DND-41 (cell line): ENCODE results near the gene C12orf50.

ENCODE experiments used
- ATAC-seq: fragments of 200-7000 bp; cut with Tn5 transposase; 3 replicates; pipeline ENCODE4 v1.9.1; 2021; ENCODE audit warnings: low read depth; ENCODE audit not compliant: insufficient read depth
- DNase-seq: peaks from one replicate; pipeline ENCODE4 v3.0.0-alpha.2; 2020
- H2AFZ ChIP-seq: 2 replicates; pipeline ENCODE4 v1.6.0; 2012; ENCODE audit warnings: low read depth, low read length
- H3K27ac ChIP-seq: 2 replicates; pipeline ENCODE4 v1.5.1; 2012; ENCODE audit warnings: low read length, inconsistent platforms
- H3K27me3 ChIP-seq: fragments of 200-600 bp; sonication (generic); 2 replicates; pipeline ENCODE4 v1.6.0; 2012; ENCODE audit warnings: low read length, mild to moderate bottlenecking, inconsistent platforms; ENCODE audit not compliant: insufficient read depth, poor library complexity
- H3K36me3 ChIP-seq: 2 replicates; pipeline ENCODE4 v1.5.1; 2012; ENCODE audit warnings: low read length, inconsistent platforms; ENCODE audit not compliant: insufficient read depth
- H3K4me1 ChIP-seq: 2 replicates; pipeline ENCODE4 v1.5.1; 2012; ENCODE audit warnings: mild to moderate bottlenecking, low read length; ENCODE audit not compliant: insufficient read depth
- H3K4me2 ChIP-seq: 2 replicates; pipeline ENCODE4 v1.6.0; 2012; ENCODE audit warnings: mild to moderate bottlenecking, moderate library complexity, low read length, inconsistent platforms; ENCODE audit not compliant: insufficient read depth
- H3K4me3 ChIP-seq, 2 experiments: fragments of 200-600 bp in 1 of 2; shearing (Covaris generic) in 1 of 2; 2 replicates each; pipeline ENCODE4 v1.5.1; 2012 to 2016; ENCODE audit warnings: inconsistent platforms in 2 of 2, low read length in 2 of 2, mild to moderate bottlenecking in 2 of 2, low read depth in 1 of 2, moderate library complexity in 1 of 2
- H3K79me2 ChIP-seq: 2 replicates; pipeline ENCODE4 v1.6.0; 2012; ENCODE audit warnings: low read length, inconsistent platforms; ENCODE audit not compliant: insufficient read depth
- H3K9ac ChIP-seq: 2 replicates; pipeline ENCODE4 v1.6.0; 2012; ENCODE audit warnings: low read depth, mild to moderate bottlenecking, inconsistent platforms, low read length, moderate library complexity
- H3K9me3 ChIP-seq: 2 replicates; pipeline ENCODE4 v1.5.1; 2012; ENCODE audit warnings: low read length, moderate library complexity, mild to moderate bottlenecking, inconsistent platforms; ENCODE audit not compliant: insufficient read depth, severe bottlenecking
- H4K20me1 ChIP-seq: 2 replicates; pipeline ENCODE4 v1.6.0; 2012; ENCODE audit warnings: low read length; ENCODE audit not compliant: insufficient read depth
- CTCF ChIP-seq: IDR thresholded peaks from 2 replicates; pipeline ENCODE4 v1.5.1; 2012; ENCODE audit warnings: borderline replicate concordance, low read length, moderate library complexity, mild to moderate bottlenecking; ENCODE audit not compliant: poor library complexity, severe bottlenecking; ENCODE audit errors: extremely low read depth
- EZH2 ChIP-seq: IDR thresholded peaks from 3 replicates; pipeline ENCODE4 v1.6.1; 2012; ENCODE audit warnings: borderline replicate concordance, low read depth, mild to moderate bottlenecking, moderate library complexity, low read length, inconsistent platforms; ENCODE audit not compliant: severe bottlenecking

Gene C12orf50

GRCh38 chr12:88062474-88062873 lies 33.3 kb upstream of the C12orf50 start:
- Histone ChIP-seq H3K9me3 (no peaks in the 10 kb centered on the region), H2AFZ (no peak overlapping the region), H3K27ac (no peak overlapping the region), H3K27me3 (no peaks in the 10 kb centered on the region), H3K9ac (no peak overlapping the region), H3K36me3 (peaks cover 48% of the 10 kb centered on the region), H3K4me3 (no peak overlapping the region), H3K4me1 (no peaks in the 10 kb centered on the region), H4K20me1 (no peaks in the 10 kb centered on the region), H3K79me2 (no peaks in the 10 kb centered on the region), H3K4me2 (no peak overlapping the region)
- TF ChIP-seq EZH2 = no peak
- ATAC-seq (no peak), DNase-seq (no peak)

- Histone ChIP-seq H3K4me1 (no peaks in the 10 kb centered on the region), H4K20me1 (no peaks in the 10 kb centered on the region), H3K9ac (no peak overlapping the region), H2AFZ (no peak overlapping the region), H3K4me3 (no peak overlapping the region), H3K79me2 (no peaks in the 10 kb centered on the region), H3K4me2 (no peak overlapping the region), H3K27me3 (no peaks in the 10 kb centered on the region), H3K27ac (no peak overlapping the region), H3K36me3 (peaks cover 61% of the 10 kb centered on the region; the same call in 1 of the 2 replicates), H3K9me3 (no peaks in the 10 kb centered on the region)
- TF ChIP-seq CTCF (no peak), EZH2 (no peak)
- DNase-seq = no peak
- no peak for ATAC-seq
Measured at GRCh38 chr12:88058719-88059077, 29.5 kb upstream of the C12orf50 start.

DNA sequence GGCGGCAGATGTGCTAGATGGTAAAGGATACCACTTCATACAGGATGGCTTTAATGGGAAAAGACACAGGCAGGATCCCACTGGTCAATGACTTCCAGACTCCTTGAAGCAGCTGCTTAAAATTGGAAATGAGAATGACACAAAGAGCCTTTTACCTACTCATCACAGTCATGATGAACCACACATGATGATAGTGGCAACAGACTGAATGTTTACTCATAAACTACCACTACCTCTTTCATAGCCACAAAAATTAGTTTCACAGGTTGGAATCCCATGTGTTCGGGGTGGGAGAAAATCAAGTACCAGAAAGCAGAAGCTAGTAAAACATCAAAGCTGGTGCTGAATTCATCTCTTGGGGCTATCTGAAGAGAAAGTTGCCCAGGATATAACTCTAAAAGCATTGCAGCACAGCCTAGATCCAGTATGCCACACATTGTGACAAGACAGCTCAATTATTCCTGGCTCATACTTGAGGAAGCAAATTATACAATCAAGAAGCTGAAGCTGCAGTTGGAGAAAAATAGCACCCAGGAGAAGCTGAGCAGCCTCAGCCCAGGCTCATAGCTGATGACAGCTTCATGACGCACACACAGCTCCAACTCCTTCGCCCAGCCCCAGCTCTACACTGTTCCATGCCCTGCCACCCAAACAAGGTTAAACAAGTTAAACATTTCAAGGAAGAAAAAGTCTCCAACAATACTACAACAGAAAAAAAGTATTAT lies 29.0 kb upstream of the C12orf50 start:
- Histone ChIP-seq H2AFZ (no peak overlapping the region), H3K36me3 (peaks cover 58% of the 10 kb centered on the region; the same call in 1 of the 2 replicates), H4K20me1 (no peaks in the 10 kb centered on the region), H3K79me2 (no peaks in the 10 kb centered on the region), H3K27ac (no peak overlapping the region), H3K27me3 (no peaks in the 10 kb centered on the region), H3K4me1 (no peaks in the 10 kb centered on the region), H3K4me2 (no peak overlapping the region), H3K9ac (no peak overlapping the region), H3K9me3 (no peaks in the 10 kb centered on the region), H3K4me3 (no peak overlapping the region)
- no peak for DNase-seq
- no peak; the same call in 2 of the 3 replicates for ATAC-seq
- TF ChIP-seq CTCF (no peak), EZH2 (no peak)

GRCh38 chr12:88056571-88056970 lies 27.4 kb upstream of the C12orf50 start:
- DNase-seq (no peak), ATAC-seq (no peak)
- Histone ChIP-seq H3K4me2 (no peak overlapping the region), H3K4me1 (no peaks in the 10 kb centered on the region), H3K79me2 (no peaks in the 10 kb centered on the region), H2AFZ (no peak overlapping the region), H4K20me1 (no peaks in the 10 kb centered on the region), H3K27ac (no peak overlapping the region), H3K9ac (no peak overlapping the region), H3K4me3 (no peak overlapping the region), H3K9me3 (no peaks in the 10 kb centered on the region), H3K36me3 (peaks cover 59% of the 10 kb centered on the region), H3K27me3 (no peaks in the 10 kb centered on the region)
- no peak for TF ChIP-seq EZH2
- TF ChIP-seq CTCF = no peak
